ENCODE data around the gene ARL15. TPM values are rescaled to one million over a fixed set of nuclear protein-coding genes. Genes with fewer than 3 reads are reported as not detected.

ARL15 gene
- total RNA-seq, 4 donors from 2014 or later, result 10.6 to 24.0 (median 18.9) TPM

DNA sequence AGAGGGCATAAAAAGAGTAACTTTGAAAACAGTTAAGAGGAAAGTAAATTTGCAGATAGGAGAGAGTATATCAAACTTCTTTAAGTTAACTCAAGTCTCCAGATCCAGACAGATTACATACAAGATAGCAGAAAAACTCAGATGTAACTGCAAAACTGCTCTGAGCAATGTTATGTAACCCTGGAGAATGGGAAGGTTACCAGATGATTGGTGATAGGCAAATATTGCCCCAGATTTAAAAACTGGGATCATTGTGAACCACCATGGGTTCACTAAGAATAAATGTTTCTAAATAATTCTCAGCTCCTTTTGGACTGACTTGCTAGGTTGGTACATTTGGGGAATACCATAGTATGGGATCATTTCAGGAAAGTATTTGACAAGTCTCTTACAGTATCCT, 176.5 kb downstream of the ARL15 start:
- H3K9me3 ChIP-seq, result no peaks in the 10 kb centered on the region
- H3K4me1 ChIP-seq, result peaks cover 0 to 10% (median 0%) of the 10 kb centered on the region in 3 donors
- H3K4me3 ChIP-seq, result no peak overlapping the region
- no peak overlapping the region for H3K27ac ChIP-seq
- no peaks in the 10 kb centered on the region for H3K36me3 ChIP-seq
- TF ChIP-seq POLR2AphosphoS5 (IDR thresholded peaks at IDR 0.05), result no peak
- TF ChIP-seq CTCF (IDR thresholded peaks at IDR 0.05), result no peak
- TF ChIP-seq EP300 (IDR thresholded peaks at IDR 0.05), result no peak
- H3K27me3 ChIP-seq, result no peaks in the 10 kb centered on the region
- ATAC-seq, result no peak

DNA sequence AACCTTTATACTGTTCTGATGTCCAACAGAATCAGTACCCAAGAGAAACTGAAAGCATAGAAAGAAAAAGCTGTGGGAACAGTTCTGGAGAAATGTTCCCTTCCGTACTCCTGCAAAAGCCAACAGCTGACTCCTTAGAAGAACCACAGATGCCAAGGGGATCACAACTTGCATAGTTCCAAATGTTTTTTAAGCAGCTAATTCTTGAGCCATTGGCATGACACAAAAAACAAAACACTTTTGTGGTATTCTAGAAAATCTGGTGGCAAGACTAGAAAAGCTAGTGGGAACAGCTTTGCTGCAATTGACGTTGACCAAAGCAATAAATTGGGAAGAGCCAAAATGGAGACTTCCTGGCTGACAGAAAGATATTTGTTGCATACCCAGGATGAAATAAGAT, 189.9 kb downstream of the ARL15 start:
- no peak for ATAC-seq
- WGBS, 2 donors (ENCODE audit: low coverage in 1 of 2), result 72 to 83% methylated on average over 2 of the region's 2 CpGs
- no peak overlapping the region for H3K4me3 ChIP-seq
- TF ChIP-seq EP300 (IDR thresholded peaks at IDR 0.05) (no peak), CTCF (IDR thresholded peaks at IDR 0.05) (no peak), POLR2AphosphoS5 (IDR thresholded peaks at IDR 0.05) (no peak), POLR2A (IDR thresholded peaks at IDR 0.05) (no peak)
- no peaks in the 10 kb centered on the region for H3K36me3 ChIP-seq
- H3K9me3 ChIP-seq, result no peaks in the 10 kb centered on the region
- peaks cover 0 to 5% (median 0%) of the 10 kb centered on the region in 3 donors for H3K4me1 ChIP-seq
- no peaks in the 10 kb centered on the region for H3K27me3 ChIP-seq
- no peak overlapping the region for H3K27ac ChIP-seq

- no peak overlapping the region for H3K27ac ChIP-seq
- ATAC-seq, result no peak
- peaks cover 0 to under 1% of the 10 kb centered on the region in 2 donors for H3K36me3 ChIP-seq
- WGBS, 2 donors (ENCODE audit: low coverage in 1 of 2), result 95 to 100% methylated on average over 2 of the region's 2 CpGs
- no peaks in the 10 kb centered on the region for H3K4me1 ChIP-seq
- no peak overlapping the region for H3K4me3 ChIP-seq
- no peak for TF ChIP-seq POLR2A (IDR thresholded peaks at IDR 0.05)
- TF ChIP-seq EP300 (IDR thresholded peaks at IDR 0.05), result no peak
- no peak for TF ChIP-seq POLR2AphosphoS5 (IDR thresholded peaks at IDR 0.05)
- no peak for TF ChIP-seq CTCF (IDR thresholded peaks at IDR 0.05)
- no peaks in the 10 kb centered on the region for H3K9me3 ChIP-seq
- H3K27me3 ChIP-seq, result no peaks in the 10 kb centered on the region
These were observed 192.4 kb downstream of the ARL15 start for GRCh38 chr5:54117957-54118356.

GRCh38 chr5:54115735-54116403, 194.5 kb downstream of the ARL15 start:
- no peak overlapping the region for H3K27ac ChIP-seq
- H3K9me3 ChIP-seq, result no peaks in the 10 kb centered on the region
- no peak overlapping the region for H3K4me3 ChIP-seq
- 90 to 93% methylated on average over 2 to 3 of the region's 3 CpGs for WGBS, 2 donors (ENCODE audit: low coverage in 1 of 2)
- no peaks in the 10 kb centered on the region for H3K4me1 ChIP-seq
- peaks cover 0 to 7% of the 10 kb centered on the region in 2 donors for H3K36me3 ChIP-seq
- ATAC-seq, result no peak
- H3K27me3 ChIP-seq, result no peaks in the 10 kb centered on the region
- TF ChIP-seq CTCF (IDR thresholded peaks at IDR 0.05), result no peak
- TF ChIP-seq POLR2AphosphoS5 (IDR thresholded peaks at IDR 0.05), result no peak
- TF ChIP-seq EP300 (IDR thresholded peaks at IDR 0.05), result no peak
- no peak for TF ChIP-seq POLR2A (IDR thresholded peaks at IDR 0.05)

- no peak overlapping the region for H3K27ac ChIP-seq
- ATAC-seq, result no peak
- H3K9me3 ChIP-seq, result no peaks in the 10 kb centered on the region
- no peak overlapping the region for H3K4me3 ChIP-seq
- H3K36me3 ChIP-seq, result peaks cover 0 to 7% of the 10 kb centered on the region in 2 donors
- no peaks in the 10 kb centered on the region for H3K27me3 ChIP-seq
- no peaks in the 10 kb centered on the region for H3K4me1 ChIP-seq
- no peak for TF ChIP-seq EP300 (IDR thresholded peaks at IDR 0.05)
- WGBS, 2 donors (ENCODE audit: low coverage in 1 of 2), result 67 to 81% methylated on average over 4 to 5 of the region's 5 CpGs
These were observed 197.3 kb downstream of the ARL15 start for GRCh38 chr5:54113060-54113459.
